Liver (tissue), 9 donors: ENCODE data around the gene WDR7. TPM values are rescaled to one million over a fixed set of nuclear protein-coding genes. Genes with fewer than 3 reads are reported as not detected.

Experiments used
- DNase-seq: peaks from one replicate; pipeline ENCODE4 v3.0.0-alpha.2; 2017; ENCODE audit warnings: low spot score
- H3K27ac ChIP-seq, 2 donors: one replicate each; pipeline ENCODE4 v1.7.0; 2013; ENCODE audit warnings: inconsistent platforms in 2 of 2, low read length in 2 of 2, control low read depth in 1 of 2, low read depth in 1 of 2, mild to moderate bottlenecking in 1 of 2
- H3K27me3 ChIP-seq, 4 donors: one replicate each; pipeline versions ENCODE4 v1.6.1 to v1.7.0; 2013; ENCODE audit warnings: low read length in 3 of 4, inconsistent platforms in 1 of 4, mild to moderate bottlenecking in 1 of 4, moderate library complexity in 1 of 4; ENCODE audit not compliant: control insufficient read depth in 4 of 4, insufficient read depth in 4 of 4
- H3K36me3 ChIP-seq, 4 donors: one replicate each; pipeline versions ENCODE4 v1.6.1 to v1.7.0; 2013; ENCODE audit warnings: low read length in 3 of 4, mild to moderate bottlenecking in 3 of 4, low read depth in 1 of 4, moderate library complexity in 1 of 4; ENCODE audit not compliant: control insufficient read depth in 4 of 4, insufficient read depth in 3 of 4
- H3K4me1 ChIP-seq, 4 donors: one replicate each; pipeline versions ENCODE4 v1.6.1 to v1.7.0; 2013; ENCODE audit warnings: low read length in 3 of 4, mild to moderate bottlenecking in 3 of 4, moderate library complexity in 1 of 4; ENCODE audit not compliant: control insufficient read depth in 4 of 4, insufficient read depth in 4 of 4
- H3K4me3 ChIP-seq, 3 donors: one replicate each; pipeline versions ENCODE4 v1.6.1 to v1.7.0; 2013; ENCODE audit warnings: low read length in 3 of 3, control low read depth in 1 of 3, low read depth in 1 of 3, mild to moderate bottlenecking in 1 of 3
- H3K9ac ChIP-seq, 2 donors: one replicate each; pipeline ENCODE4 v1.7.0; 2013; ENCODE audit warnings: low read length in 2 of 2, mild to moderate bottlenecking in 2 of 2, moderate library complexity in 2 of 2, control low read depth in 1 of 2, low read depth in 1 of 2
- H3K9me3 ChIP-seq, 4 donors: one replicate each; pipeline versions ENCODE4 v1.6.1 to v1.7.0; 2013; ENCODE audit warnings: low read length in 3 of 4; ENCODE audit not compliant: control insufficient read depth in 4 of 4
- EGR1 ChIP-seq, 2 donors: IDR thresholded peaks; 2 replicates each; pipeline ENCODE4 v1.6.1; 2016 to 2018; ENCODE audit warnings: antibody characterized with exemption in 2 of 2, low read depth in 2 of 2
- FOXA1 ChIP-seq: IDR thresholded peaks from 2 replicates; pipeline ENCODE4 v1.6.1; 2016; ENCODE audit warnings: antibody characterized with exemption
- FOXA2 ChIP-seq: IDR thresholded peaks from 2 replicates; pipeline ENCODE4 v1.6.1; 2016; ENCODE audit warnings: antibody characterized with exemption
- GABPA ChIP-seq, 2 donors: IDR thresholded peaks in 1 of 2; conservative IDR thresholded peaks in 1 of 2; 2 replicates each; pipeline ENCODE4 v1.6.1; 2016; ENCODE audit warnings: antibody characterized with exemption in 2 of 2, mild to moderate bottlenecking in 1 of 2, moderate library complexity in 1 of 2
- HNF4A ChIP-seq, 2 donors: conservative IDR thresholded peaks; 2 replicates each; pipeline ENCODE4 v1.6.1; 2016; ENCODE audit warnings: antibody characterized with exemption in 2 of 2, mild to moderate bottlenecking in 2 of 2
- HNF4G ChIP-seq: IDR thresholded peaks from 2 replicates; pipeline ENCODE4 v1.6.1; 2016; ENCODE audit warnings: antibody characterized with exemption
- JUND ChIP-seq, 2 donors: IDR thresholded peaks; 2 replicates each; pipeline ENCODE4 v1.6.1; 2016; ENCODE audit warnings: antibody characterized with exemption in 2 of 2
- NR2F2 ChIP-seq: IDR thresholded peaks from 2 replicates; pipeline ENCODE4 v1.6.1; 2016; ENCODE audit warnings: antibody characterized with exemption
- RAD21 ChIP-seq, 2 donors: IDR thresholded peaks; 2 replicates each; pipeline ENCODE4 v1.6.1; 2016; ENCODE audit warnings: antibody characterized with exemption in 2 of 2, mild to moderate bottlenecking in 2 of 2
- RXRA ChIP-seq, 2 donors: IDR thresholded peaks; 2 replicates each; pipeline ENCODE4 v1.6.1; 2017 to 2018; ENCODE audit warnings: antibody characterized with exemption in 2 of 2, mild to moderate bottlenecking in 1 of 2
- SP1 ChIP-seq: IDR thresholded peaks from 2 replicates; pipeline ENCODE4 v1.6.1; 2018; ENCODE audit warnings: antibody characterized with exemption, mild to moderate bottlenecking
- TAF1 ChIP-seq: conservative IDR thresholded peaks from 2 replicates; pipeline ENCODE4 v1.6.1; 2016; ENCODE audit warnings: antibody characterized with exemption, mild to moderate bottlenecking
- YY1 ChIP-seq: IDR thresholded peaks from 2 replicates; pipeline ENCODE4 v1.6.1; 2016; ENCODE audit warnings: antibody characterized with exemption, mild to moderate bottlenecking
- WGBS: extraction: QIAGEN DNeasy Blood & Tissue Kit; methylation state at CpG from one replicate; pipeline ENCODE4 v1.1.7; 2013; 5-methylcytosine and 5-hydroxymethylcytosine counted together
- polyA plus RNA-seq, 2 donors: library from polyadenylated mRNA; stranded (reverse) in 1 of 2; unstranded in 1 of 2; fragments of 200-250 nt in 1 of 2; fragments of >200 nt in 1 of 2; fragmentation: Nextera tagmentation in 1 of 2; extraction: Ambion mirVana in 1 of 2; gene quantifications; one replicate each; pipeline versions ENCODE4 v1.2.1 to v1.2.3, GENCODE V29; 2013 to 2015
- total RNA-seq, 2 donors: library from RNA; depleted of rRNA; stranded (reverse); fragments of >200 nt; gene quantifications; one replicate each; pipeline ENCODE4 v1.2.3, GENCODE V29; 2014
- TF ChIP-seq, protein P1 (sequence below): fragments of 150-350 bp; IDR thresholded peaks from 2 replicates; pipeline ENCODE4 v1.5.1; 2017; ENCODE audit warnings: improper control_type of control experiment, low read depth, low read length; ENCODE audit not compliant: missing input control
- TF ChIP-seq, protein P2 (sequence below): IDR thresholded peaks from 2 replicates; pipeline ENCODE4 v1.6.1; 2016; ENCODE audit warnings: antibody characterized with exemption, mild to moderate bottlenecking
- TF ChIP-seq, protein P3 (sequence below): IDR thresholded peaks from 2 replicates; pipeline ENCODE4 v1.6.1; 2016; ENCODE audit warnings: antibody characterized with exemption
- TF ChIP-seq, protein P4 (sequence below): IDR thresholded peaks from 2 replicates; pipeline ENCODE4 v1.6.1; 2016; ENCODE audit warnings: antibody characterized with exemption
- donor health status: healthy.
- donor health status: healthy.
- donor health status: healthy.
- donor health status: healthy.
- donor health status: healthy.

Gene WDR7
- total and polyA plus RNA-seq, 4 donors = 4.5 to 26.6 (median 13.2) TPM

DNA sequence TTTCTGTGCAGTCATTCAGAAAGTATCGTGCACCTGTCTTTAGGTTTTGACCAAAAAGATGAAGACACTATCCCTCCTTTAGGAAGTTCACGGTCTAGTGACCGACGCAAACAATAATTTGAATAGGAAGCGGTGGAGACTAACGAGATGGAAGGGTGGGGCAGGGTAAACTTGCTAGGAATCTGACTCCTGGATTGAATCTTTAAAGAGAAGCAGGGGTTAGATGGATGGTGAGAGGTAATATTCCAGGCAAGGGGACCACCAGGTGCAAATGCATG, 12.1 kb upstream of the WDR7 start:
- no peaks in the 10 kb centered on the region for H3K27me3 ChIP-seq
- no peak for DNase-seq
- H3K36me3 ChIP-seq = peaks cover 0 to 4% (median 0%) of the 10 kb centered on the region in 4 donors
- H3K4me3 ChIP-seq = peak overlapping the region; percentile 50 to 82 (median 59)
- H3K4me1 ChIP-seq = peaks cover 4 to 24% (median 14%) of the 10 kb centered on the region in 4 donors
- peak overlapping the region; percentile 51 to 72 for H3K9ac ChIP-seq
- TF ChIP-seq, protein P1, sequence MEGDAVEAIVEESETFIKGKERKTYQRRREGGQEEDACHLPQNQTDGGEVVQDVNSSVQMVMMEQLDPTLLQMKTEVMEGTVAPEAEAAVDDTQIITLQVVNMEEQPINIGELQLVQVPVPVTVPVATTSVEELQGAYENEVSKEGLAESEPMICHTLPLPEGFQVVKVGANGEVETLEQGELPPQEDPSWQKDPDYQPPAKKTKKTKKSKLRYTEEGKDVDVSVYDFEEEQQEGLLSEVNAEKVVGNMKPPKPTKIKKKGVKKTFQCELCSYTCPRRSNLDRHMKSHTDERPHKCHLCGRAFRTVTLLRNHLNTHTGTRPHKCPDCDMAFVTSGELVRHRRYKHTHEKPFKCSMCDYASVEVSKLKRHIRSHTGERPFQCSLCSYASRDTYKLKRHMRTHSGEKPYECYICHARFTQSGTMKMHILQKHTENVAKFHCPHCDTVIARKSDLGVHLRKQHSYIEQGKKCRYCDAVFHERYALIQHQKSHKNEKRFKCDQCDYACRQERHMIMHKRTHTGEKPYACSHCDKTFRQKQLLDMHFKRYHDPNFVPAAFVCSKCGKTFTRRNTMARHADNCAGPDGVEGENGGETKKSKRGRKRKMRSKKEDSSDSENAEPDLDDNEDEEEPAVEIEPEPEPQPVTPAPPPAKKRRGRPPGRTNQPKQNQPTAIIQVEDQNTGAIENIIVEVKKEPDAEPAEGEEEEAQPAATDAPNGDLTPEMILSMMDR = no peak
- no peak for TF ChIP-seq HNF4A (conservative IDR thresholded peaks at IDR 0.05)
- TF ChIP-seq, protein P2, sequence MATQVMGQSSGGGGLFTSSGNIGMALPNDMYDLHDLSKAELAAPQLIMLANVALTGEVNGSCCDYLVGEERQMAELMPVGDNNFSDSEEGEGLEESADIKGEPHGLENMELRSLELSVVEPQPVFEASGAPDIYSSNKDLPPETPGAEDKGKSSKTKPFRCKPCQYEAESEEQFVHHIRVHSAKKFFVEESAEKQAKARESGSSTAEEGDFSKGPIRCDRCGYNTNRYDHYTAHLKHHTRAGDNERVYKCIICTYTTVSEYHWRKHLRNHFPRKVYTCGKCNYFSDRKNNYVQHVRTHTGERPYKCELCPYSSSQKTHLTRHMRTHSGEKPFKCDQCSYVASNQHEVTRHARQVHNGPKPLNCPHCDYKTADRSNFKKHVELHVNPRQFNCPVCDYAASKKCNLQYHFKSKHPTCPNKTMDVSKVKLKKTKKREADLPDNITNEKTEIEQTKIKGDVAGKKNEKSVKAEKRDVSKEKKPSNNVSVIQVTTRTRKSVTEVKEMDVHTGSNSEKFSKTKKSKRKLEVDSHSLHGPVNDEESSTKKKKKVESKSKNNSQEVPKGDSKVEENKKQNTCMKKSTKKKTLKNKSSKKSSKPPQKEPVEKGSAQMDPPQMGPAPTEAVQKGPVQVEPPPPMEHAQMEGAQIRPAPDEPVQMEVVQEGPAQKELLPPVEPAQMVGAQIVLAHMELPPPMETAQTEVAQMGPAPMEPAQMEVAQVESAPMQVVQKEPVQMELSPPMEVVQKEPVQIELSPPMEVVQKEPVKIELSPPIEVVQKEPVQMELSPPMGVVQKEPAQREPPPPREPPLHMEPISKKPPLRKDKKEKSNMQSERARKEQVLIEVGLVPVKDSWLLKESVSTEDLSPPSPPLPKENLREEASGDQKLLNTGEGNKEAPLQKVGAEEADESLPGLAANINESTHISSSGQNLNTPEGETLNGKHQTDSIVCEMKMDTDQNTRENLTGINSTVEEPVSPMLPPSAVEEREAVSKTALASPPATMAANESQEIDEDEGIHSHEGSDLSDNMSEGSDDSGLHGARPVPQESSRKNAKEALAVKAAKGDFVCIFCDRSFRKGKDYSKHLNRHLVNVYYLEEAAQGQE = no peak
- TF ChIP-seq RXRA (IDR thresholded peaks at IDR 0.05) = no peak
- TF ChIP-seq, protein P3, sequence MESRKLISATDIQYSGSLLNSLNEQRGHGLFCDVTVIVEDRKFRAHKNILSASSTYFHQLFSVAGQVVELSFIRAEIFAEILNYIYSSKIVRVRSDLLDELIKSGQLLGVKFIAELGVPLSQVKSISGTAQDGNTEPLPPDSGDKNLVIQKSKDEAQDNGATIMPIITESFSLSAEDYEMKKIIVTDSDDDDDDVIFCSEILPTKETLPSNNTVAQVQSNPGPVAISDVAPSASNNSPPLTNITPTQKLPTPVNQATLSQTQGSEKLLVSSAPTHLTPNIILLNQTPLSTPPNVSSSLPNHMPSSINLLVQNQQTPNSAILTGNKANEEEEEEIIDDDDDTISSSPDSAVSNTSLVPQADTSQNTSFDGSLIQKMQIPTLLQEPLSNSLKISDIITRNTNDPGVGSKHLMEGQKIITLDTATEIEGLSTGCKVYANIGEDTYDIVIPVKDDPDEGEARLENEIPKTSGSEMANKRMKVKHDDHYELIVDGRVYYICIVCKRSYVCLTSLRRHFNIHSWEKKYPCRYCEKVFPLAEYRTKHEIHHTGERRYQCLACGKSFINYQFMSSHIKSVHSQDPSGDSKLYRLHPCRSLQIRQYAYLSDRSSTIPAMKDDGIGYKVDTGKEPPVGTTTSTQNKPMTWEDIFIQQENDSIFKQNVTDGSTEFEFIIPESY = no peak
- TF ChIP-seq, protein P4, sequence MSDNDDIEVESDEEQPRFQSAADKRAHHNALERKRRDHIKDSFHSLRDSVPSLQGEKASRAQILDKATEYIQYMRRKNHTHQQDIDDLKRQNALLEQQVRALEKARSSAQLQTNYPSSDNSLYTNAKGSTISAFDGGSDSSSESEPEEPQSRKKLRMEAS = no peak
- TF ChIP-seq TAF1 = no peak
- TF ChIP-seq NR2F2 = no peak
- TF ChIP-seq JUND (IDR thresholded peaks at IDR 0.05) = no peak
- TF ChIP-seq EGR1 (IDR thresholded peaks at IDR 0.05; ENCODE audit: low read depth in 2 of 2) = no peak
- no peak for TF ChIP-seq SP1
- TF ChIP-seq FOXA1 = no peak
- no peak for TF ChIP-seq HNF4G
- TF ChIP-seq YY1 = no peak
- TF ChIP-seq GABPA (IDR thresholded peaks at IDR 0.05 in 1 of 2, conservative IDR thresholded peaks at IDR 0.05 in 1 of 2) = no peak
- WGBS = 43% methylated on average over 6 of the region's 6 CpGs
- peak overlapping the region; percentile 79 to 86 for H3K27ac ChIP-seq
- H3K9me3 ChIP-seq = no peaks in the 10 kb centered on the region

DNA sequence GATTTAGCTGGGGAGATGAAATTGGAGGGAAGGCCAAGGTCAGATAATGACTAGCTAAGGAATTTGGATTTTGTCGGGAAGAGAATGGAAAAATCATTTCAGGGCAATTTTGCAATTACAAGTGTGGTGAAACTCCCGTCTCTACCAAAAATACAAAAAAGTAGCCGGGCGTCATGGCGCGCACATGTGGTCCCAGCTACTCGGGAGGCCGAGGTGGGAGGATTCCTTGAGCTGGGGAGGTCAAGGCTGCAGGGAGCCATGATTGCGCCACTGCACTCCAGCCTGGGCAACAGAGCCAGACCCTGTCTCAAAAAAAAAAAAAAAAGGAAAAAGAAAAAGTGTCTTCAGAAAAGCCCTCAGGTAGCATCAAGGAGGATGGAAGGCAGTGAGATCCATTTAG, 11.6 kb upstream of the WDR7 start:
- Histone ChIP-seq H3K27ac (no peak overlapping the region), H3K36me3 (peaks cover 0 to 4% (median 0%) of the 10 kb centered on the region in 4 donors), H3K9ac (no peak overlapping the region), H3K4me3 (no peak overlapping the region), H3K9me3 (no peaks in the 10 kb centered on the region), H3K4me1 (peaks cover 4 to 24% (median 14%) of the 10 kb centered on the region in 4 donors), H3K27me3 (no peaks in the 10 kb centered on the region)
- DNase-seq = no peak
- WGBS = 95% methylated on average over 9 of the region's 9 CpGs
- TF ChIP-seq YY1 = no peak
- TF ChIP-seq FOXA2 = no peak
- TF ChIP-seq, protein P4 = no peak
- TF ChIP-seq GABPA (IDR thresholded peaks at IDR 0.05 in 1 of 2, conservative IDR thresholded peaks at IDR 0.05 in 1 of 2) = no peak
- no peak for TF ChIP-seq HNF4G
- TF ChIP-seq FOXA1 = no peak
- TF ChIP-seq JUND (IDR thresholded peaks at IDR 0.05) = no peak
- no peak for TF ChIP-seq NR2F2
- no peak for TF ChIP-seq HNF4A (conservative IDR thresholded peaks at IDR 0.05)
- no peak for TF ChIP-seq RAD21 (IDR thresholded peaks at IDR 0.05)
- TF ChIP-seq, protein P3 = no peak
- no peak for TF ChIP-seq EGR1 (IDR thresholded peaks at IDR 0.05; ENCODE audit: low read depth in 2 of 2)
- TF ChIP-seq TAF1 = no peak
